NOMO-1 treated with DMSO at 0.1 percent for 48 hours (cell line): ENCODE results near the gene RUFY1.

Source experiments
- DNase-seq: peaks from one replicate; lab custom pipeline; 2025; ENCODE audit not compliant: unreplicated experiment; lab: John Stamatoyannopoulos, UW

Gene RUFY1

GRCh38 chr5:179601871-179602625 is 51.7 kb downstream of the RUFY1 start:
- no peak for DNase-seq

DNA sequence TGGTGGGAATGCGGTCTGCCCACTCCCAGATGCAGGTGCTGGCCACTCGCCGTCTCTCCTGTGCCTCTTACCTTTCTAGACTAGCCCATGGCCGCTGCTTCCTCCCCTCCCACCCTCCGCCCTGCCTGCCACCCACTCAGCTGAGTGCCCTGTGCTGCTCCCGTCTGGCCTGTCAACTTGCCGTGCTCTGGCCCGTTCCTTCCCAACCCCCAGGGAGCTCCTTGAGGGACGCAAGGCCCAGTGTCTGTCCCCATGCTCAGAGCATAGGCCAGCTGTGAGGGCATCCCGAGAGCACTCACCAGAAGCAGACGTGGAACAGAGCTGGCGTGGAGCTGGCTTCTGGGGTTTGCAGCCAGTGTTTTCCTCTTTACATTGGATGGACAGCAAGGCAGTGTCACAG is 53.0 kb downstream of the RUFY1 start:
- DNase-seq, result no peak

GRCh38 chr5:179605026-179605833 is 54.9 kb downstream of the RUFY1 start:
- no peak for DNase-seq

DNA sequence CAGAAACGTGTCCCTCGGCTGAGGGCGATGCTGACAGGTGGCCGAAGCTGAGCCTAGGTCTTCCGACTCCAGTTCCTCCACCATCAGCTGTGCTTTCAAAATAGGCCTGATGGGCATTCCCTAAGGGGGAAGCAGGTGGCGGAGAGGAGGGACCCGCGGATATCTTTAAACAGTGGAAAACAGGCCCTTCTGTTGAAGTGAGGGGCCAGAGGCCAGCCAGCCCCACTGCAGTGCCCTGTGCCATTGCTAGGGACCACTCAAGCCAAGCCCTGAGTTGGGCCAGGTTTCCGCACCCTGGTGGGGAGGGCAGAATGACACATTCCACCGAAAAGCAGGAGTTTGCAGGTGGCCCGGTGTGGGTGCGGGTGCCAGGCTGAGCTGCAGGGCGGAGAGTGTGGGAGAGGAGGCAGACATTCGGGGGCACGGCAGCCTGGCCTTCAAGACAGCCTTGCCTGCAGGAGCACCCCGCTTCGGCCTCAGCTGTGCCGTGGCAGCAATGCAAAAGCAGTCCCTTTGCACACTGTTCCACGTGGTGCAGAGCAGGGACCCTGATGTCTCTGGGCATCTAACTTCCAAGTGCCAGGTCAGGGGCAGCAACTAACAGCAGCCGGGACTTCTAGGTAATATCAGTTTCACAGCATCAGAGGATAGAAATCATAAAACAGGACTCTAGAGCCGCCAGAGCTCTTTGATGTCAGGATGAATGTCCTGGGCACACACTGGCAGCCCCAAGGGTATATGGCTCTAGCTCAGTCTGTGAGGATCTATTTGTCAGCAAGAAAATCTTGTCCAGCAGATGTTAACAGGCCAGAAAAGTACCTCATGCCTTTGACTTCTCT is 55.9 kb downstream of the RUFY1 start:
- DNase-seq, result no peak

GRCh38 chr5:179606910-179607159 is 56.5 kb downstream of the RUFY1 start:
- DNase-seq, result no peak

DNA sequence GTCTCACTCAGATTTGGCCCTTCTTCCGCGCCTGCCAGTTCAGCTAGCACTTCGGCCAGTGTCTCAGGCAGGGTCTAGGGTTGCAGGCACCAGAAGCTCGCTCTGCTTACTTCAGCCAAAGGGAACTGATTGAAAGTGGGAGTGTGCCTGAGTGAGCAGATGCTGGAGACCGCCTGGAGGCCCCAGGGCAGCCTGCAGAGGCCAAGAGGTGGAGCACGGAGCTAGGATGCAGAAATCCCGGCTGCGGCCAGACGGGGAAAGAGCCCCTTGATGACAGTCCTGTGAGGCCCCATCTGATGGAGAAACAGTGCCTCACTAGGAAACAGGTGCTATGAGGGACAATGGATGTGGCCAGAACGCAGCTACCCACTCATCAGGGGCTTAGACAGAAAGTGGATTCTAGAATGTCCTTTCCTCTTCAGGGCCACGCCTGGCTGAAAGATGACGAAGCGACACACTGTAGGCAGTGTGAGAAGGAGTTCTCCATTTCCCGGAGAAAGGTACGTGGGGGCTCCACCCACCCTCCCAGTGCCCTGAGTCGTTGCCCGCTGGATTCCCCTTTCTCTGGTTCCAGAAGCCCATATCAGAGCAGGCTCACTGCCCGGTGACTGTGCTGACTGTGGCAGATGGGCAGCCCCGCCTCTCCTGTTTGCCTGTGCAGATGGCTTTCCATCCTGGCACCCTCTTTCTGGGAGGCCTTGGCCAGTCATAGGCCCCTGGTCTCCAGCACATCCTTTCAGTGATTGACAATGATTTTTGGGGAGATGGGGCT is 57.0 kb downstream of the RUFY1 start:
- no peak for DNase-seq

- DNase-seq, result no peak
Measured at GRCh38 chr5:179608131-179608581, 57.8 kb downstream of the RUFY1 start.

- DNase-seq, result no peak
Measured at GRCh38 chr5:179609834-179610108, 59.4 kb downstream of the RUFY1 start.

DNA sequence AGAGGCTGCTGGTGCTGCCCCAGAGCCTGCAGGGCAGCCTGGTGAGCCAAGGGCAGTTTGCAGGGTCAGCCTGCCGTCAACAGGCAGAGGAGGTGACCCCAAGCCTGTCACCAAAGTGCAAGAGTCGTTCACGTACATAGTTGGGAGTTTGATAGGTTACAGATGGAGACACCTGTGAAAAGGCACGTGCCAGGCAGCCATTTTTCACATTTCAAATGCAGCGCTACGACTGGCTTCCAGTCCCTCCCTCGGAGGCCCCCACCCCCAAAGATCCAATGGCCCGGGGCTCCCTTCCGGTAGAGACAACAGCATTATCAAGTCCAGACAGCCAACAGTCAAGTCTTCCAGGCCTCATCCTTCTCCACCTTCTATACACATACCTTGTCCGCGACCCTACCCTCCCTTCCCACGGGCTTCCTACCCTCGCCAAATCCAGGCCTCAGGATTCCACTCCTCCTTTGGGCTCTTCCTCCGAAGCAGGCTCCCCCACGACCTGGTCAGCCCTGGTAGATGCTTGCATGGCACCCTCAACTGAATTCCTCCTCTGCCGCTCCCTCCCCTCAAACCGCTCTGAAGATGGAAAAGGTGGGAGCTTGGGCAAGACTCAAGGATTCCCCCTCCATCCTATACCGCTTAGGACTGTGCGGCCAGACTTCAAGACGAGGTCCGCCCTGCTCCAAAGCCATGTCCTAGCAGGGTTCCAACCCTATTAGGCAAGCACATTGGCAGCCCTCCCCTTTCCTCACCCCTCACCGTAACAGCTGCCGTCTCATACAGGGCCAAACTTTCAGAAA is 60.0 kb downstream of the RUFY1 start:
- DNase-seq, result no peak

GRCh38 chr5:179610903-179611265 is 60.5 kb downstream of the RUFY1 start:
- DNase-seq, result no peak

GRCh38 chr5:179612577-179613459 is 62.5 kb downstream of the RUFY1 start:
- DNase-seq, result no peak

GRCh38 chr5:179613460-179614071 is 63.2 kb downstream of the RUFY1 start:
- DNase-seq, result no peak

DNA sequence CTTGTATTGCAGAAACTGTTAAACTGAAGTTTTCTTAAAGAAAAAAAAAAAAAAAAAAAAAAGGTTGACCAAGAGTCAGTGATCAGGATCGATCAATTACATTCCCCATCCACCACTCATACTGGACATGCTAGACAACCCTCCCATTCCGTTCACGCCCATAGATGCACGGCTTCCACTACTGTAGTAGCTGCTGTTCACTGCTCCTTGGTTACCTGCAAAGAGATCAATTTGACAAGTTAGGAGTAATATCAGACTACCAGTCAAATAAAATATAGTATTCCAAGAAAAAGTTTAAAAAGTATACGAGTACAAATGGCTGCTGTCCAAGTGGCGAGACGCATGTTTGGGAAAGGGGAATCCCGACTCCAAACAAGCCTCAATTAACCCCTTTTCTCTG is 64.4 kb downstream of the RUFY1 start:
- DNase-seq, result no peak

- no peak for DNase-seq
Measured at GRCh38 chr5:179615203-179615602, 64.8 kb downstream of the RUFY1 start.

- DNase-seq, result no peak
Measured at GRCh38 chr5:179616002-179616594, 65.7 kb downstream of the RUFY1 start.

DNA sequence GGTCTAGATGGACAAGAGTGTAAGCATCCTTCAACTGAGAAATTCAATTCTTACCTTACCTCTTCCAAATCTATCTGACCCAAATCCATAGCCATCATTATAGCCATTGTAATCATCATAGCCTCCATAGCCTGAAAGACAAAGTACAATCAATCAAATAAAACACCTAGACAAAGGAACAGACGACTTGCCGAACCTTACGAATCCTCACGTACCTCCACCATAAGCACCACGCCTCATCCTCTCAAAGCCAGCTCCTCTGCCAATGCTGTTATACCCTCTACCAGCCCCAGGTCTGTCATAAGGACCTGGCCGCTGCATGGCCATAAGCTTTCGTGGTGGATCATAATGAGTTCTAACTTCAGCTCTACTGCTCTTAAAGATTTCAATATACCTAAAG is 67.6 kb downstream of the RUFY1 start:
- no peak for DNase-seq

GRCh38 chr5:179618923-179619554 is 68.7 kb downstream of the RUFY1 start:
- DNase-seq, result no peak

GRCh38 chr5:179619776-179620175 is 69.4 kb downstream of the RUFY1 start:
- no peak for DNase-seq
